Mesothelial cell of epicardium (in vitro differentiated cells): ENCODE data around the gene CXorf66. TPM values are rescaled to one million over a fixed set of nuclear protein-coding genes. Genes with fewer than 3 reads are reported as not detected.

Source experiments
- DNase-seq, 2 experiments: peaks; one replicate each; pipeline ENCODE4 v3.0.0; 2021; ENCODE audit warnings: low spot score in 2 of 2; ENCODE audit not compliant: unreplicated experiment in 2 of 2
- H3K27ac Mint-ChIP-seq: 2 replicates; pipeline ENCODE4 v1.8.0; 2021; ENCODE audit warnings: mixed read lengths
- H3K27me3 Mint-ChIP-seq: 2 replicates; pipeline ENCODE4 v1.8.0; 2021; ENCODE audit warnings: low read depth, mixed read lengths
- H3K36me3 Mint-ChIP-seq: 2 replicates; pipeline ENCODE4 v1.8.0; 2021; ENCODE audit warnings: mixed read lengths
- H3K4me1 Mint-ChIP-seq: 2 replicates; pipeline ENCODE4 v1.8.0; 2021; ENCODE audit warnings: mixed read lengths
- H3K4me3 Mint-ChIP-seq: 2 replicates; pipeline ENCODE4 v1.8.0; 2021; ENCODE audit warnings: mild to moderate bottlenecking, moderate library complexity, mixed read lengths
- H3K9me3 Mint-ChIP-seq: 2 replicates; pipeline ENCODE4 v1.8.0; 2021; ENCODE audit warnings: mixed read lengths
- total RNA-seq: library from RNA; stranded (reverse); gene quantifications from 3 replicates; pipeline ENCODE4 v1.2.1, GENCODE V29; 2021
- TF ChIP-seq, protein P1 (sequence below): fragments of 200-600 bp; sonication (generic); IDR thresholded peaks from one replicate; pipeline ENCODE4 v1.5.0; 2021; ENCODE audit warnings: antibody characterized with exemption; ENCODE audit not compliant: unreplicated experiment

Gene CXorf66
- total RNA-seq, 1 donor from 2014 or later: not detected

GRCh38 chrX:139945075-139945474, 20.2 kb downstream of the CXorf66 start:
- Mint-ChIP-seq H3K9me3 (peaks cover 10% of the 10 kb centered on the region), H3K4me3 (no peak overlapping the region), H3K27ac (no peak overlapping the region), H3K36me3 (no peaks in the 10 kb centered on the region), H3K4me1 (no peaks in the 10 kb centered on the region), H3K27me3 (no peaks in the 10 kb centered on the region)
- TF ChIP-seq, protein P1, sequence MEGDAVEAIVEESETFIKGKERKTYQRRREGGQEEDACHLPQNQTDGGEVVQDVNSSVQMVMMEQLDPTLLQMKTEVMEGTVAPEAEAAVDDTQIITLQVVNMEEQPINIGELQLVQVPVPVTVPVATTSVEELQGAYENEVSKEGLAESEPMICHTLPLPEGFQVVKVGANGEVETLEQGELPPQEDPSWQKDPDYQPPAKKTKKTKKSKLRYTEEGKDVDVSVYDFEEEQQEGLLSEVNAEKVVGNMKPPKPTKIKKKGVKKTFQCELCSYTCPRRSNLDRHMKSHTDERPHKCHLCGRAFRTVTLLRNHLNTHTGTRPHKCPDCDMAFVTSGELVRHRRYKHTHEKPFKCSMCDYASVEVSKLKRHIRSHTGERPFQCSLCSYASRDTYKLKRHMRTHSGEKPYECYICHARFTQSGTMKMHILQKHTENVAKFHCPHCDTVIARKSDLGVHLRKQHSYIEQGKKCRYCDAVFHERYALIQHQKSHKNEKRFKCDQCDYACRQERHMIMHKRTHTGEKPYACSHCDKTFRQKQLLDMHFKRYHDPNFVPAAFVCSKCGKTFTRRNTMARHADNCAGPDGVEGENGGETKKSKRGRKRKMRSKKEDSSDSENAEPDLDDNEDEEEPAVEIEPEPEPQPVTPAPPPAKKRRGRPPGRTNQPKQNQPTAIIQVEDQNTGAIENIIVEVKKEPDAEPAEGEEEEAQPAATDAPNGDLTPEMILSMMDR: no peak
- DNase-seq: no peak

GRCh38 chrX:139936259-139936658, 29.1 kb downstream of the CXorf66 start:
- no peak overlapping the region for H3K27ac Mint-ChIP-seq
- H3K4me3 Mint-ChIP-seq: no peak overlapping the region
- H3K4me1 Mint-ChIP-seq: peaks cover 8% of the 10 kb centered on the region
- H3K9me3 Mint-ChIP-seq: peaks cover 8% of the 10 kb centered on the region
- DNase-seq: no peak
- no peaks in the 10 kb centered on the region for H3K36me3 Mint-ChIP-seq
- TF ChIP-seq, protein P1: no peak
- no peaks in the 10 kb centered on the region for H3K27me3 Mint-ChIP-seq

DNA sequence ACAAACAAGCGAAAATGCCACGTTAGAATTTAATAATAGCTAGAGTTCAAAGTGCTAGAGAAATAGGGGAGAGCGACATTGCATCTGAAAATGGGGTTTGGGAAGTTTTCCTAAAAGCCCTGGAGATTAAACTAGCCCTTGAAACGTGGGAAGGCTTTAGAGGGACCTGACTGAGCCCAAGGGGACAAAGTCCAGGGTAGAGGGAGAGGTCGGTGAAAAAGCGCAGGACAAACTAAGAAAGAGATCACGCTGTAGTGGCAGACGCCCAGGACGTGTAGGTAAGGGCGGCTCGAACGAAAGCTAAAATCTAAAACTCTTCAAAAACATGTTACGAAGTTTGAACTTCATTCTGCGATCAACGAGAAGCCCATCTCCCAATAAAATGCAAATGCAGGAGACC, 31.4 kb downstream of the CXorf66 start:
- peak overlapping the region; percentile 96 for H3K27ac Mint-ChIP-seq
- H3K4me1 Mint-ChIP-seq: peaks cover 27% of the 10 kb centered on the region
- H3K4me3 Mint-ChIP-seq: peak overlapping the region; percentile 77
- DNase-seq: no peak
- H3K36me3 Mint-ChIP-seq: no peaks in the 10 kb centered on the region
- H3K27me3 Mint-ChIP-seq: no peaks in the 10 kb centered on the region
- TF ChIP-seq, protein P1: no peak
- peaks cover under 1% of the 10 kb centered on the region for H3K9me3 Mint-ChIP-seq

DNA sequence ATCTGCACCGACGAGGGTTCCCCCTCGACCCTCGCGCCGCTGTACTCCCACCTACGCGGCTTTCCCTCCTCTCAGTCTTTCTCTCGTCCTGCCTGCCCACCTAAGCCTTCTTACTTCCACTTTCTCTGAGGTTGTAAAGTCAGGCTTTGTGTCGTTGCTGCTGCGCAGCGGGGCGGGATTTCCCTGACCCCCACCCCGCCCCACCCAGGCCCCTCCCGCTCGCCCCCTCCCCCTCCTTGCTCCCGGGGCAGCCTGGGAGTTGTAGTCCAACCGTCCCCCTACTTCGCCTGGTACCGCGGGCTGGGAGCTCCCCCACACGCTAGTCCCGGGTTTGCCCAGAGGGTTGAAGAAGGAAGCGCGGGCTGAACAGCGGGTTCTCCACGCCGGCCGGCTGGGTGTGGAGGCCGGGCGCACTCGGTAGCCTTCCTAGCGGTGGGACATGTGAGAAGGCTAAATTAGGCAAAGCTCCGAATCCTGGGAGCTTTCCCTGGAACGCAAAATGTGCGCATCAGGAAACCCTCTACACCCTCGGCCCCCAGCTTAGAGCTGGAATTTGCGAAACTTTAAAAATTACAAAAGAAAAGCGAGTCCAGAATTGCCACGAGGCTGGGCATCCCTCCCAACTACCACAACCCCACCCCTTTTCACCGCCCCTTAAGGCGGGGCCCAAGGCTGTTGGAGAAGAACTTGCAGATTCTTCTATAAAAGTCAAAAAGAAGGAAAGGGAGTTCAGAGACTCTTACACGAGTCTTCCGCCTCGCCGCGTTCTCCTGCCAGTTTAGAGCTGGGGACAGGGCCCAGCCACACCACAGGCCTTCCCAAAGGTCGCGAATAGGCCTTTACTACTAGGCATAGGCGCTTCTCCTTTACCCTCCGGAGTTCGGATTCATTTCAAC, 32.2 kb downstream of the CXorf66 start, which contains the start of gene ATP11C:
ATP11C (minus strand) TSS at position 153 of the 896 bp plus-strand sequence. CDS start 1,011 bp downstream, outside the sequence.
- peak within 1 kb of the TSS; percentile 96 for H3K27ac Mint-ChIP-seq
- peak; percentile 56 to 71 for DNase-seq
- H3K36me3 Mint-ChIP-seq: no peaks in the 10 kb centered on the region
- peaks cover 27% of the 10 kb centered on the region for H3K4me1 Mint-ChIP-seq
- no peaks in the 10 kb centered on the region for H3K9me3 Mint-ChIP-seq
- TF ChIP-seq, protein P1: no peak
- no peaks in the 10 kb centered on the region for H3K27me3 Mint-ChIP-seq
- peak within 1 kb of the TSS; percentile 77 for H3K4me3 Mint-ChIP-seq

DNA sequence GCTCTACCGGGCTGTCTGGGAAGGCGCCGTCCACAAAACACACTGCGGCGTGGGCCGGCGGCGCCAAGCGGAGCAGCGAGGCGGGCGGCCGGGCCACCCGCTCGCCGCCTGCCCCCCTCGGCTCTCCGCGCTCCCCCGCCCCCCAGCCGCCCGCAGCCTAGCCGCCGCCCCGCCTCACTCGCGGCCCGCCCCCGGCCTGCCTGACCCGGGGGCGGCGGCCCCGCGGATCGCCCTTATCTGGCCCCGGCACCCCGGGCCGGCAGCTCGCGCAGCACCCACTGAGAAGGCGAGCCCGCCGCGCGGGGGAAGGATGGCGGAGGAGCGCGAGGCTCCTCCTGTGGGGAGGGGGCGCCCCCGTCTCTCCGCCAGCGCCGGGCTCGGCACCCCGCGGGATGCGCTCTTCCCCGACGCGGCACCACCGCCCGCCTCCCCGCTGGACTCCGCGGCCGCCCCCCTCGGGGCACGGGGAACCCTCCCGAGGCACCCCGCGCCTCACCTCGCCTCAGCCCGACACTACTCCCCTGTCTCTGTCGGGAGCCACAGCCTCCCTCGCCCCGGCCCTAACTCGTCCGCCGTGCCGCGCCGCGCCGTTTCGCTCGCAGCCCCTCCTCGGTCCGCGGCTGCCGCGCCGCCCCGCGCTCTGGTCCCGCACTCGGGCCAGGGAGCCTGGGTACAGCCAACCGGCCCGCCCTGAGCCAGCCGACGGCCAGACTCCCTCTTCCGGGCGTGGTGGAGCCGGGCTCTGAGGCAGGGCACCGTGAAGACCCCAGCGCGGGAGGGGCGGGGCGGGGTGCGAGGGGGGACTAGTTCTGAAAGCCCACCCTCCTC, 33.0 kb downstream of the CXorf66 start:
- H3K4me3 Mint-ChIP-seq: peak overlapping the region; percentile 77
- no peaks in the 10 kb centered on the region for H3K27me3 Mint-ChIP-seq
- H3K4me1 Mint-ChIP-seq: peaks cover 27% of the 10 kb centered on the region
- no peaks in the 10 kb centered on the region for H3K36me3 Mint-ChIP-seq
- peak; percentile 32 to 58 for DNase-seq
- H3K27ac Mint-ChIP-seq: peak overlapping the region; percentile 96
- TF ChIP-seq, protein P1: no peak
- no peaks in the 10 kb centered on the region for H3K9me3 Mint-ChIP-seq
